GM12873 (cell line): ENCODE results near the gene PRAMEF9.
"Not testable (repeated sequence)": the region's sequence is repeated elsewhere in the genome, so short reads cannot be mapped to it uniquely, and the experiment has no call there.

Experiments
- CTCF ChIP-seq: IDR thresholded peaks from 2 replicates; pipeline ENCODE4 v1.5.1; 2012; ENCODE audit warnings: low read depth, mild to moderate bottlenecking, moderate library complexity, low read length, control low read depth; ENCODE audit not compliant: insufficient read depth; ENCODE audit errors: missing control alignments

The PRAMEF9 gene

GRCh38 chr1:13171548-13171947 is at the start of gene PRAMEF9:
Gene PRAMEF9, plus strand, starts transcription at chr1:13171848. Its CDS starts 3,433 bp downstream, at chr1:13175281.
- TF ChIP-seq CTCF: not testable (repeated sequence)

- not testable (repeated sequence) for TF ChIP-seq CTCF
Observed at GRCh38 chr1:13155909-13156308, 15.7 kb upstream of the PRAMEF9 start, which contains the start of gene PRAMEF26. Gene PRAMEF26, minus strand, starts transcription at chr1:13156009. Its CDS starts 2,914 bp downstream, at chr1:13153095.

GRCh38 chr1:13165531-13165930 is 6.1 kb upstream of the PRAMEF9 start, which contains the start of gene HNRNPCL4:
Gene HNRNPCL4, minus strand, starts transcription at chr1:13165631. Its CDS starts 164 bp downstream, at chr1:13165467.
- not testable (repeated sequence) for TF ChIP-seq CTCF

GRCh38 chr1:13201309-13201708 is 29.7 kb downstream of the PRAMEF9 start, which contains the start of gene PRAMEF13:
Gene PRAMEF13, minus strand, starts transcription at chr1:13201409. Its CDS starts 1,820 bp downstream, at chr1:13199589.
- TF ChIP-seq CTCF: not testable (repeated sequence)

- TF ChIP-seq CTCF: no peak
Observed at GRCh38 chr1:13224480-13225060, 52.9 kb downstream of the PRAMEF9 start.

- TF ChIP-seq CTCF: not testable (repeated sequence)
Observed at GRCh38 chr1:13225675-13226204, 54.1 kb downstream of the PRAMEF9 start, which contains the start of gene PRAMEF18. Gene PRAMEF18, minus strand, starts transcription at chr1:13226154. Its CDS starts 48 bp downstream, at chr1:13226106.

- peak; percentile 85 for TF ChIP-seq CTCF
Observed at GRCh38 chr1:13228343-13228781, 56.7 kb downstream of the PRAMEF9 start.
